ENCODE results near the gene SESN3.
A peak's percentile ranks its signal among the peaks of the same experiment; 100 is the strongest.

Gene SESN3

DNA sequence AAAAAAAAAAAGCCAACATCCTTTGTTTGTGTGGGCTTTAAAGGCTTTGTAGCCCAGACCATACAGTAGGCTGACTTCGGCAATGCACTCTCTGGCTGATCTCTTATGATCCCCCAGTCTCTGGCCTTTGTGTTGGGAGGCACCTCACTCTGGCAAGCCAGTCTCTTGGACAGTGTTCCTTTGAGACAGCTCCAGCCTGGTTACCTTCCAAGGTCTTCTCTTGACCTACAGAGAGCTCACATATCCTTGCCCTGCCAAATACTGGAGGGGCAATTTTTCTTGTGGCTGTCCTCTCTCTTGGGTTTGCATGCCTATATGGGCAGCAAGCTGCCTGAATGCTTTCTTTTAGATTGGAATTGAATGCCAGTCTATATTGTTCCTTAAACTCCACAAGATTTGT, 69.8 kb downstream of the SESN3 start:
- TF ChIP-seq TEAD4 (IDR thresholded peaks at IDR 0.05) (no peak), CEBPB (IDR thresholded peaks at IDR 0.05) (no peak), TCF12 (IDR thresholded peaks at IDR 0.05; ENCODE audit: low read depth) (no peak), EP300 (IDR thresholded peaks at IDR 0.05; ENCODE audit: borderline replicate concordance) (no peak), YY1 (IDR thresholded peaks at IDR 0.05; ENCODE audit: low read depth) (no peak), CREB1 (IDR thresholded peaks at IDR 0.05; ENCODE audit: low read depth) (no peak), NFIC (IDR thresholded peaks at IDR 0.05) (no peak)
- TF ChIP-seq, protein P1, sequence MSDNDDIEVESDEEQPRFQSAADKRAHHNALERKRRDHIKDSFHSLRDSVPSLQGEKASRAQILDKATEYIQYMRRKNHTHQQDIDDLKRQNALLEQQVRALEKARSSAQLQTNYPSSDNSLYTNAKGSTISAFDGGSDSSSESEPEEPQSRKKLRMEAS (IDR thresholded peaks at IDR 0.05): no peak
- TF ChIP-seq, protein P2, sequence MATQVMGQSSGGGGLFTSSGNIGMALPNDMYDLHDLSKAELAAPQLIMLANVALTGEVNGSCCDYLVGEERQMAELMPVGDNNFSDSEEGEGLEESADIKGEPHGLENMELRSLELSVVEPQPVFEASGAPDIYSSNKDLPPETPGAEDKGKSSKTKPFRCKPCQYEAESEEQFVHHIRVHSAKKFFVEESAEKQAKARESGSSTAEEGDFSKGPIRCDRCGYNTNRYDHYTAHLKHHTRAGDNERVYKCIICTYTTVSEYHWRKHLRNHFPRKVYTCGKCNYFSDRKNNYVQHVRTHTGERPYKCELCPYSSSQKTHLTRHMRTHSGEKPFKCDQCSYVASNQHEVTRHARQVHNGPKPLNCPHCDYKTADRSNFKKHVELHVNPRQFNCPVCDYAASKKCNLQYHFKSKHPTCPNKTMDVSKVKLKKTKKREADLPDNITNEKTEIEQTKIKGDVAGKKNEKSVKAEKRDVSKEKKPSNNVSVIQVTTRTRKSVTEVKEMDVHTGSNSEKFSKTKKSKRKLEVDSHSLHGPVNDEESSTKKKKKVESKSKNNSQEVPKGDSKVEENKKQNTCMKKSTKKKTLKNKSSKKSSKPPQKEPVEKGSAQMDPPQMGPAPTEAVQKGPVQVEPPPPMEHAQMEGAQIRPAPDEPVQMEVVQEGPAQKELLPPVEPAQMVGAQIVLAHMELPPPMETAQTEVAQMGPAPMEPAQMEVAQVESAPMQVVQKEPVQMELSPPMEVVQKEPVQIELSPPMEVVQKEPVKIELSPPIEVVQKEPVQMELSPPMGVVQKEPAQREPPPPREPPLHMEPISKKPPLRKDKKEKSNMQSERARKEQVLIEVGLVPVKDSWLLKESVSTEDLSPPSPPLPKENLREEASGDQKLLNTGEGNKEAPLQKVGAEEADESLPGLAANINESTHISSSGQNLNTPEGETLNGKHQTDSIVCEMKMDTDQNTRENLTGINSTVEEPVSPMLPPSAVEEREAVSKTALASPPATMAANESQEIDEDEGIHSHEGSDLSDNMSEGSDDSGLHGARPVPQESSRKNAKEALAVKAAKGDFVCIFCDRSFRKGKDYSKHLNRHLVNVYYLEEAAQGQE (IDR thresholded peaks at IDR 0.05; ENCODE audit: low read depth): no peak

DNA sequence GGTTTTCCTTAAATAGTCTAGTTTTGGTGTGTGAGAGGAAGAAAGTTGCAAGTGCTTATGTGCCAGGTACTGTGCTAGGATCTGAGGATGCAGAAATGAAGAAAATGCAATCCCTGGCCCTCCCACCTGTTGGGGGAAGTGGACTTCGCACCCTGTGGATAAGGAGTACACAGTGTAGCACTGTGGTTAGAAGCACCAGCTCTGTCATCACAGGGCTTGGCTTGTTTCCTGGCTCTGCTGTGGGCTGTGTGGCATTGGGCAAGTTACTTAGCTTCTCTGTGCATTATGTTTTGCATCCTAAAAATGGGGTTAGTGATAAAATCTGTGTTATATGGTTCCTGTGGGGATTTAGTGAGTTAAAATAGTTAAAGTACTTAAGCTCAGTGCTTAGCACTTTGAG, 73.2 kb downstream of the SESN3 start:
- TF ChIP-seq EGR1 (IDR thresholded peaks at IDR 0.05) (no peak), YY1 (IDR thresholded peaks at IDR 0.05; ENCODE audit: low read depth) (no peak), TEAD4 (IDR thresholded peaks at IDR 0.05) (no peak), TCF12 (IDR thresholded peaks at IDR 0.05; ENCODE audit: low read depth) (no peak), RAD21 (IDR thresholded peaks at IDR 0.05; ENCODE audit: low read depth) (no peak), FOXM1 (IDR thresholded peaks at IDR 0.05; ENCODE audit: borderline replicate concordance, low read depth) (no peak), ZBTB7A (IDR thresholded peaks at IDR 0.05; ENCODE audit: low read depth) (no peak), NFIC (IDR thresholded peaks at IDR 0.05) (no peak), EP300 (IDR thresholded peaks at IDR 0.05; ENCODE audit: borderline replicate concordance) (no peak), CREB1 (IDR thresholded peaks at IDR 0.05; ENCODE audit: low read depth) (no peak), CEBPB (IDR thresholded peaks at IDR 0.05) (no peak)
- TF ChIP-seq, protein P3, sequence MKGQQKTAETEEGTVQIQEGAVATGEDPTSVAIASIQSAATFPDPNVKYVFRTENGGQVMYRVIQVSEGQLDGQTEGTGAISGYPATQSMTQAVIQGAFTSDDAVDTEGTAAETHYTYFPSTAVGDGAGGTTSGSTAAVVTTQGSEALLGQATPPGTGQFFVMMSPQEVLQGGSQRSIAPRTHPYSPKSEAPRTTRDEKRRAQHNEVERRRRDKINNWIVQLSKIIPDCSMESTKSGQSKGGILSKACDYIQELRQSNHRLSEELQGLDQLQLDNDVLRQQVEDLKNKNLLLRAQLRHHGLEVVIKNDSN (IDR thresholded peaks at IDR 0.05): no peak
- TF ChIP-seq, protein P2 (IDR thresholded peaks at IDR 0.05; ENCODE audit: low read depth): no peak
- TF ChIP-seq, protein P1 (IDR thresholded peaks at IDR 0.05): no peak

DNA sequence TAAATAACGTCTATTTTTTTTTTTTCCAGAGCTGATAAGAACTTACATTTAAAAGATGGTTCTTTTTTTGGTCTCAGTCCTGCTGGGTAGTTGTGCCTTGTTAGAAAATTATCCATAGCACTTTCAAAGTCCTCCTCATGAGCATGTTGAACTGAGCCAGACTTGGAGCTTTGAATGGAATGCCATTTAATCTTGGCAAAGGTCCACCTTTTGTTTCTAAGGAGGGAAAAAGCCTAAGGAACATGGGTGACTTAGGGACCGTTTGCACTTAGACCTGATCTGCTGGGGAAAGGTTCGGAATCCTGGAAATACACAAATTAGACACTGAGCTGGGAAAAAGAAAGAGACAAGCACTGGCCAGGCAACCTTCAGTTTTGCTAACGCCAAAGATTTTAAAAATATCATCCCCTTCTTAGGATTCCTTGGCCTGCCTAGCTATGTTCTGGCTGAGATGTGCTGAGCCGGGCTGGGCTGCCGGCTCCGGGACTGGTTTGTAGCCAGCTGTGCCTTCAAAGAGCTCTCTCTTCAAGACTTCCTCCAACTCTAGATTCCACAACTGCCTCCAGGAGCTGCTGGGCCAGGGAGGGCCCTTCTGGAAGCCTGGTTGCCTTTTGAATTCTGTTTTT, 74.0 kb downstream of the SESN3 start:
- TF ChIP-seq TAF1 (IDR thresholded peaks at IDR 0.05; ENCODE audit: low read depth): no peak
- TF ChIP-seq RAD21 (IDR thresholded peaks at IDR 0.05; ENCODE audit: low read depth): no peak
- TF ChIP-seq NFIC (IDR thresholded peaks at IDR 0.05): peak; percentile 50
- TF ChIP-seq, protein P3 (IDR thresholded peaks at IDR 0.05): no peak

DNA sequence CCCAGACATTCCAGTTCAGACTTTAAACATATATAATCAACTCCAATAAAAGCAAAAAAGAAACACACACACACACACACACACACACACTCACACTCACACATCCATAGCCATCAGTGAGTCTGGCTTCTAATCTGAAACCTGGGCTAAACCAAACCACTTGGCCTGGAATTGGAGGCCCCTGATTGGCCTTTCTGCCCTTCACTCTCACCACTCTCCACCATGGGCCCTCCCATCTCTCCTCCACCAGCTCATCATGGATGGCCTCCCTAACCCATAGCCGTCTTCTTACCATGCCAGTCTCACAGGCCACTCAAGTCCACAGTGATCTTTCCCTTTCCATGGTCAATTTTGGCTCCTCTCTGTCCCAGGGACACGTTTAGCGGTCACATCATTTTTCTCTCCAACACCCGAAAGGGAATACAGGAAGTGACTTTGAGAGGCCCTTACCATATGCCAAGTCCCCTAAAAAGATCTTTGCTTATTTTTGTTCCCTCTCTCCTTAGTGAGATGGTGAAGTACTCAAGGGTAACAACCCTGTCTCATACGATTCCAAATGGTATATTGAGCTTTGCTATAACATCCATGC, 74.8 kb downstream of the SESN3 start:
- TF ChIP-seq TEAD4 (IDR thresholded peaks at IDR 0.05) (no peak), YY1 (IDR thresholded peaks at IDR 0.05; ENCODE audit: low read depth) (no peak), EP300 (IDR thresholded peaks at IDR 0.05; ENCODE audit: borderline replicate concordance) (no peak), EGR1 (IDR thresholded peaks at IDR 0.05) (no peak), RAD21 (IDR thresholded peaks at IDR 0.05; ENCODE audit: low read depth) (no peak), CEBPB (IDR thresholded peaks at IDR 0.05) (no peak), FOXM1 (IDR thresholded peaks at IDR 0.05; ENCODE audit: borderline replicate concordance, low read depth) (no peak), TAF1 (IDR thresholded peaks at IDR 0.05; ENCODE audit: low read depth) (no peak), NFIC (IDR thresholded peaks at IDR 0.05) (no peak)
- TF ChIP-seq, protein P2 (IDR thresholded peaks at IDR 0.05; ENCODE audit: low read depth): no peak

Data from Ishikawa (cell line).